Nephron (organoid): Measurements from ENCODE around the gene MGAT3.

Experiments
- H3K27ac Mint-ChIP-seq, 3 experiments: 2 replicates each; pipeline ENCODE4 v1.8.0; 2020; ENCODE audit warnings: mixed read lengths in 3 of 3, mild to moderate bottlenecking in 2 of 3, moderate library complexity in 1 of 3
- H3K27me3 Mint-ChIP-seq: 2 replicates; pipeline ENCODE4 v1.8.0; 2021; ENCODE audit warnings: low read depth, mild to moderate bottlenecking, moderate library complexity, mixed read lengths
- H3K36me3 Mint-ChIP-seq: 2 replicates; pipeline ENCODE4 v1.8.0; 2020; ENCODE audit warnings: low read depth, mixed read lengths
- H3K4me1 Mint-ChIP-seq: 2 replicates; pipeline ENCODE4 v1.8.0; 2020; ENCODE audit warnings: mixed read lengths
- H3K4me3 Mint-ChIP-seq, 3 experiments: 2 replicates each; pipeline ENCODE4 v1.8.0; 2020; ENCODE audit warnings: mild to moderate bottlenecking in 3 of 3, mixed read lengths in 3 of 3, moderate library complexity in 2 of 3
- H3K9me3 Mint-ChIP-seq: 2 replicates; pipeline ENCODE4 v1.8.0; 2020; ENCODE audit warnings: mixed read lengths
- TF ChIP-seq, protein P1 (sequence below), 3 experiments: fragments of 200-600 bp; sonication (generic); IDR thresholded peaks; one replicate each; pipeline ENCODE4 v1.5.0; 2021; ENCODE audit warnings: antibody characterized with exemption in 3 of 3; ENCODE audit not compliant: unreplicated experiment in 3 of 3

Gene MGAT3

GRCh38 chr22:39474351-39475111 lies 17.7 kb downstream of the MGAT3 start:
- H3K36me3 Mint-ChIP-seq, result no peaks in the 10 kb centered on the region
- TF ChIP-seq, protein P1, sequence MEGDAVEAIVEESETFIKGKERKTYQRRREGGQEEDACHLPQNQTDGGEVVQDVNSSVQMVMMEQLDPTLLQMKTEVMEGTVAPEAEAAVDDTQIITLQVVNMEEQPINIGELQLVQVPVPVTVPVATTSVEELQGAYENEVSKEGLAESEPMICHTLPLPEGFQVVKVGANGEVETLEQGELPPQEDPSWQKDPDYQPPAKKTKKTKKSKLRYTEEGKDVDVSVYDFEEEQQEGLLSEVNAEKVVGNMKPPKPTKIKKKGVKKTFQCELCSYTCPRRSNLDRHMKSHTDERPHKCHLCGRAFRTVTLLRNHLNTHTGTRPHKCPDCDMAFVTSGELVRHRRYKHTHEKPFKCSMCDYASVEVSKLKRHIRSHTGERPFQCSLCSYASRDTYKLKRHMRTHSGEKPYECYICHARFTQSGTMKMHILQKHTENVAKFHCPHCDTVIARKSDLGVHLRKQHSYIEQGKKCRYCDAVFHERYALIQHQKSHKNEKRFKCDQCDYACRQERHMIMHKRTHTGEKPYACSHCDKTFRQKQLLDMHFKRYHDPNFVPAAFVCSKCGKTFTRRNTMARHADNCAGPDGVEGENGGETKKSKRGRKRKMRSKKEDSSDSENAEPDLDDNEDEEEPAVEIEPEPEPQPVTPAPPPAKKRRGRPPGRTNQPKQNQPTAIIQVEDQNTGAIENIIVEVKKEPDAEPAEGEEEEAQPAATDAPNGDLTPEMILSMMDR (IDR thresholded peaks at IDR 0.05; ENCODE audit: unreplicated experiment in 3 of 3), result no peak
- H3K9me3 Mint-ChIP-seq, result no peaks in the 10 kb centered on the region
- H3K4me1 Mint-ChIP-seq, result peaks cover 64% of the 10 kb centered on the region
- peak overlapping the region; percentile 89 to 98 (median 96) for H3K27ac Mint-ChIP-seq
- no peak overlapping the region for H3K4me3 Mint-ChIP-seq
- no peaks in the 10 kb centered on the region for H3K27me3 Mint-ChIP-seq

- Mint-ChIP-seq H3K36me3 (no peaks in the 10 kb centered on the region), H3K4me1 (peaks cover 58% of the 10 kb centered on the region), H3K27me3 (no peaks in the 10 kb centered on the region), H3K27ac (peak overlapping the region; percentile 87 to 96 (median 89)), H3K9me3 (no peaks in the 10 kb centered on the region), H3K4me3 (no peak overlapping the region)
- TF ChIP-seq, protein P1 (IDR thresholded peaks at IDR 0.05; ENCODE audit: unreplicated experiment in 3 of 3), result no peak
These were observed 18.5 kb downstream of the MGAT3 start for GRCh38 chr22:39475337-39475736.

DNA sequence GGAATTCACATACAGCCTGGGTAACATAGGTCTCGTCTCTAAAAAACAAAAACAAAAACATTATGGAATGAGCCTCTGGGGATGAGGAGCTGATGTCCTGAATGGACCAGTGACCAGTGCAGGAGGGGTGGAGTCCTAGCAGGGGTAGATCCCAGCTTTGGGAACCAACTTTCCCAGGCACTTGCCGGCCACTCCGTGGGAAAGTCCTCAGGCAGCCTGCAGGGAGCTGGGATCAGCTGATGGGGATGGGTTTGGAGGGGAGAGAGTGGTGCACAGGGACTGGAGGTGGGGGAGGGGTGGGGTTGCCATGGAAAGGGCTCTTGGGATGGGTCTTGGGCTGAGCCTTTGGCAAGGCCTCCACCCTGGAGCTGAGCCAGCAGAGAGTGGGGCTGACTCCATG lies 19.1 kb downstream of the MGAT3 start:
- no peaks in the 10 kb centered on the region for H3K27me3 Mint-ChIP-seq
- TF ChIP-seq, protein P1 (IDR thresholded peaks at IDR 0.05; ENCODE audit: unreplicated experiment in 3 of 3), result no peak
- H3K9me3 Mint-ChIP-seq, result no peaks in the 10 kb centered on the region
- H3K36me3 Mint-ChIP-seq, result no peaks in the 10 kb centered on the region
- peak overlapping the region; percentile 87 to 96 (median 89) for H3K27ac Mint-ChIP-seq
- peaks cover 55% of the 10 kb centered on the region for H3K4me1 Mint-ChIP-seq
- H3K4me3 Mint-ChIP-seq, result no peak overlapping the region

DNA sequence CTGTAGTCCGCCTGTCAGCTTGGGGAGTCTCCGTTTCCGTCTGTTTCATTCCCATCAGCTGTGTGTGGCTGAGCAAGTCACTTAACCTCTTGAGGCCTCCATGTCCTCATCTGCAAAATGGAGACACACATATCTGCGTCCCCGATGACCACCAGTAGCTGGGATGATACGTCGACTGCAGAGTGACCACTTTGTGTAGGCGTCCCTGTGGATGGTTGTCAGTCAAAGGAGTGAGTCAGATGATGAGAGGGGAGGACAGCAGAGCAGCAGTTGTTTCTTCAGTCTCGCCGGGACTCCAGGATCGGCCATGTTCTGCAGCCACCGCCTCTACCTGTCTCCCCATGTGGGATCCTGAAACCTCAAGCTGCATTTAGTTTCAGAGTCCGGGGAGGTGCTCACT lies 19.9 kb downstream of the MGAT3 start:
- no peaks in the 10 kb centered on the region for H3K27me3 Mint-ChIP-seq
- H3K4me1 Mint-ChIP-seq, result peaks cover 49% of the 10 kb centered on the region
- H3K27ac Mint-ChIP-seq, result peak overlapping the region in 1 of 3 experiments; percentile 96
- no peak overlapping the region for H3K4me3 Mint-ChIP-seq
- no peaks in the 10 kb centered on the region for H3K9me3 Mint-ChIP-seq
- TF ChIP-seq, protein P1 (IDR thresholded peaks at IDR 0.05; ENCODE audit: unreplicated experiment in 3 of 3), result no peak
- H3K36me3 Mint-ChIP-seq, result no peaks in the 10 kb centered on the region

DNA sequence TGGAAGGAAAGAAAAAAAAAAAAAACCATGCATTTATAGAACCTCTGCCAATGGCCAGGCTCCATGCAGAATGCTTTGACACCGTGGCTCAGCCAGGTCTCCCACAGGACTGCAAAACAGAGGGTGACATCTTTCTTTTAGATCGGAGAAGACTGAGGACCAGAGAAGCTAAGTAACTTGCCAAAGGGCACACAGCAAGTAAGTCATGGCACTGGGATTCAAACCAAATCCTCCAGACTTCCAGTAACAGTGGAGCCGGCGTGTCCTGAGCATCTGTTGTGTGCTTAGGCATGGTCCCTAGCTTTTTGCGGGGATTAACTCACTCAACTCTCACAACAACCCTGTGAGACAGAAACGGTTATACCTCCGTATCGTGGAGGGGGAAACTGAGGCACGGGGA lies 20.7 kb downstream of the MGAT3 start:
- H3K4me3 Mint-ChIP-seq, result no peak overlapping the region
- H3K27ac Mint-ChIP-seq, result no peak overlapping the region
- no peaks in the 10 kb centered on the region for H3K27me3 Mint-ChIP-seq
- TF ChIP-seq, protein P1 (IDR thresholded peaks at IDR 0.05; ENCODE audit: unreplicated experiment in 3 of 3), result no peak
- H3K36me3 Mint-ChIP-seq, result no peaks in the 10 kb centered on the region
- H3K4me1 Mint-ChIP-seq, result peaks cover 40% of the 10 kb centered on the region
- no peaks in the 10 kb centered on the region for H3K9me3 Mint-ChIP-seq

GRCh38 chr22:39478441-39478850 lies 21.6 kb downstream of the MGAT3 start:
- no peaks in the 10 kb centered on the region for H3K27me3 Mint-ChIP-seq
- TF ChIP-seq, protein P1 (IDR thresholded peaks at IDR 0.05; ENCODE audit: unreplicated experiment in 3 of 3), result no peak
- H3K9me3 Mint-ChIP-seq, result no peaks in the 10 kb centered on the region
- H3K27ac Mint-ChIP-seq, result no peak overlapping the region
- no peak overlapping the region for H3K4me3 Mint-ChIP-seq
- H3K36me3 Mint-ChIP-seq, result no peaks in the 10 kb centered on the region
- H3K4me1 Mint-ChIP-seq, result peaks cover 31% of the 10 kb centered on the region
